SKM-1 (cell line): ENCODE measurements around the gene BDKRB2.

Experiments
- DNase-seq: peaks from one replicate; lab custom pipeline; 2025; ENCODE audit not compliant: unreplicated experiment; lab: John Stamatoyannopoulos, UW

The BDKRB2 gene

GRCh38 chr14:96197969-96198368, 6.7 kb upstream of the BDKRB2 start:
- no peak for DNase-seq

- DNase-seq = no peak
These were observed 6.1 kb upstream of the BDKRB2 start for GRCh38 chr14:96198430-96199130.

GRCh38 chr14:96201157-96201556, 3.5 kb upstream of the BDKRB2 start:
- DNase-seq = no peak

GRCh38 chr14:96201965-96202364, 2.7 kb upstream of the BDKRB2 start:
- DNase-seq = no peak

GRCh38 chr14:96202441-96203094, 2.1 kb upstream of the BDKRB2 start:
- no peak for DNase-seq

GRCh38 chr14:96203116-96203515, 1.5 kb upstream of the BDKRB2 start:
- DNase-seq = no peak

GRCh38 chr14:96203635-96204034, 1.0 kb upstream of the BDKRB2 start:
- DNase-seq = no peak

- DNase-seq = no peak
These were observed 679 bp downstream of the BDKRB2 start for GRCh38 chr14:96205059-96205977.

- no peak for DNase-seq
These were observed 1.3 kb downstream of the BDKRB2 start for GRCh38 chr14:96205978-96206360.

GRCh38 chr14:96206461-96206860, 1.8 kb downstream of the BDKRB2 start:
- no peak for DNase-seq

- DNase-seq = no peak
These were observed 3.0 kb downstream of the BDKRB2 start for GRCh38 chr14:96207686-96208085.

- DNase-seq = no peak
These were observed 4.1 kb downstream of the BDKRB2 start for GRCh38 chr14:96208739-96209138.

GRCh38 chr14:96212140-96212539, 7.5 kb downstream of the BDKRB2 start:
- DNase-seq = no peak

- no peak for DNase-seq
These were observed 8.3 kb downstream of the BDKRB2 start for GRCh38 chr14:96212896-96213295.

GRCh38 chr14:96213871-96214465, 9.3 kb downstream of the BDKRB2 start:
- DNase-seq = no peak

GRCh38 chr14:96214793-96215192, 10.2 kb downstream of the BDKRB2 start:
- no peak for DNase-seq

GRCh38 chr14:96215452-96216244, 11.0 kb downstream of the BDKRB2 start:
- no peak for DNase-seq

- no peak for DNase-seq
These were observed 12.0 kb downstream of the BDKRB2 start for GRCh38 chr14:96216627-96217026.

GRCh38 chr14:96217376-96217913, 12.8 kb downstream of the BDKRB2 start:
- no peak for DNase-seq

GRCh38 chr14:96221109-96221650, 16.5 kb downstream of the BDKRB2 start:
- DNase-seq = no peak
